GM12872 (cell line): ENCODE measurements around the gene C19orf85.

Experiments
- CTCF ChIP-seq: IDR thresholded peaks from 3 replicates; pipeline ENCODE4 v1.5.1; 2011; ENCODE audit warnings: low read depth, mild to moderate bottlenecking, low read length, moderate library complexity; ENCODE audit not compliant: insufficient read depth

C19orf85 gene

GRCh38 chr19:55482967-55483705 lies 18.6 kb upstream of the C19orf85 start:
- TF ChIP-seq CTCF = no peak

- TF ChIP-seq CTCF = no peak
Measured at GRCh38 chr19:55482156-55482961, 17.8 kb upstream of the C19orf85 start.

- TF ChIP-seq CTCF = no peak
Measured at GRCh38 chr19:55481794-55482155, 17.2 kb upstream of the C19orf85 start.

GRCh38 chr19:55481148-55481793 lies 16.7 kb upstream of the C19orf85 start:
- no peak for TF ChIP-seq CTCF

- TF ChIP-seq CTCF = no peak
Measured at GRCh38 chr19:55479451-55480230, 15.1 kb upstream of the C19orf85 start.

GRCh38 chr19:55479045-55479444 lies 14.5 kb upstream of the C19orf85 start:
- no peak for TF ChIP-seq CTCF

- TF ChIP-seq CTCF = no peak
Measured at GRCh38 chr19:55478364-55478763, 13.8 kb upstream of the C19orf85 start.
